NCI-H146 (cell line): ENCODE measurements around the gene C12orf60.
"Not testable (repeated sequence)": the region's sequence is repeated elsewhere in the genome, so short reads cannot be mapped to it uniquely, and the experiment has no call there.

Experiments
- DNase-seq: peaks from one replicate; lab custom pipeline; 2025; lab: John Stamatoyannopoulos, UW

The C12orf60 gene

GRCh38 chr12:14803011-14803829 is at the start of gene C12orf60, which contains the start of gene WBP11:
Gene C12orf60, plus strand, starts transcription at chr12:14803670. Its CDS starts 19,266 bp downstream, at chr12:14822936.
Gene WBP11, minus strand, starts transcription at chr12:14803478. Its CDS starts 2,095 bp downstream, at chr12:14801383.
- peak; percentile 99 for DNase-seq

GRCh38 chr12:14756334-14757143 is 46.9 kb upstream of the C12orf60 start:
- DNase-seq = peak; percentile 21

- DNase-seq = not testable (repeated sequence)
Observed at GRCh38 chr12:14759711-14760280, 43.7 kb upstream of the C12orf60 start.

DNA sequence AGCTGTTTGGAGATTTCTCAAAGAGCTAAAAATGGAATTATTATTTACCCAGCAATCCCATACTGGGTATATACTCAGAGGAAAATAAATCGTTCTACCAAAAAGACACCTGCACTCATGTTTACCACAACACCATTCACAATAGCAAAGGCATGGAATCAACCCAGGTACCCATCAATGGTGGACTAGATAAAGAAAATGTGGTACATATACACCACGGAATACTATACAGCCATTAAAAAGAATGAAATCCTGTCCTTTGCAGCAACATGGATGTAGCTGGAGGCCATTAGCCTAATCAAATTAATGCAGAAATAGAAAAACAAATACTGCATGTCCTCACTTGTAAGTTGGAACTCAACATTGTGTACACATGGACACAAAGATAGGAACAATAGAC is 38.1 kb upstream of the C12orf60 start:
- no peak for DNase-seq

GRCh38 chr12:14766020-14766419 is 37.5 kb upstream of the C12orf60 start:
- not testable (repeated sequence) for DNase-seq

- no peak for DNase-seq
Observed at GRCh38 chr12:14766649-14767215, 36.7 kb upstream of the C12orf60 start.

DNA sequence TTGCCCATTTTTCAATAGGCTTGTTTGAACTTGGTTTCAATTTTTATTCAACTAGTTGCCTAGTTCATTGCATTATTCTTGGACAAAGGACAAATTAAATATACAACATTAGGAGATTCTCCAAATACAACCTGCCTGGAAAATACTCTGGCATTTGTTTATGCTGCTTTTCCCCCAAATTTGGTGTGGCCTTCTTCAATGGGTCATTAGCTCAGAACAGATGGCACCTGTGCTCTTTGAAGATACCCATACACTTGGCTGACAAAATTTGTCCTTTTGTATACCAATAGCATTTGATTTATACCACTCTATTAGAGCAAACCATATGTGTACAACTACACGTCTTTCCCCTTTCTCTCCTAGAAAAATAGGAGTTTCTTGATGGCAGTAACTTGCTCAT is 35.9 kb upstream of the C12orf60 start:
- DNase-seq = no peak

GRCh38 chr12:14768823-14769405 is 34.6 kb upstream of the C12orf60 start:
- DNase-seq = no peak

DNA sequence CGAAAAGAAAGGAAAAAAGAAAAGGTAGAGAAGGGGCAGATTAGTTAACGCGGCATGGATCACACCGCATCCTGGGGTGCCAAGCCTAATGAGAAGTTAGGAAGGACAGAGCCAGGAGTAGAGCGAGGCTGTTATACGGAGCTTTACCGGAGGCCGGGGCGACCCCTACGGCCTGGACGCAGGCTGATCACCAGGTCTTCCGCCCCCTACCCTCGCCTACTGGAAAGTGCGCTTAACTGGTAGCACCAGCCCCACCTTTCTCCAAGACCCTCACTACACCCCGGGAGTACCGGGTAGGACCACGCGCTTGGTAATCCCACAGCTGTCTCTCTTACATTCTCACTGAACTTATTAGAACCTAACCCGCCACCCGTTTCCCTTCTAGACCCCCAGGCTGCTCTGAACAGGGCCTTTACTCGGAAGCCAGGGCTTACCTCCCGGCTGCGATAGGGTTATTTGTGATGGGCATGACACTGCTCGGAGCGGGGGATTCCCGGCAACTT is 34.0 kb upstream of the C12orf60 start:
- DNase-seq = peak; percentile 64

- peak; percentile 92 for DNase-seq
Observed at GRCh38 chr12:14769969-14770495, 33.4 kb upstream of the C12orf60 start.

- DNase-seq = peak; percentile 96
Observed at GRCh38 chr12:14770496-14771461, 32.7 kb upstream of the C12orf60 start.

GRCh38 chr12:14771651-14772137 is 31.8 kb upstream of the C12orf60 start:
- DNase-seq = peak; percentile 58

- DNase-seq = no peak
Observed at GRCh38 chr12:14772946-14773345, 30.5 kb upstream of the C12orf60 start.

DNA sequence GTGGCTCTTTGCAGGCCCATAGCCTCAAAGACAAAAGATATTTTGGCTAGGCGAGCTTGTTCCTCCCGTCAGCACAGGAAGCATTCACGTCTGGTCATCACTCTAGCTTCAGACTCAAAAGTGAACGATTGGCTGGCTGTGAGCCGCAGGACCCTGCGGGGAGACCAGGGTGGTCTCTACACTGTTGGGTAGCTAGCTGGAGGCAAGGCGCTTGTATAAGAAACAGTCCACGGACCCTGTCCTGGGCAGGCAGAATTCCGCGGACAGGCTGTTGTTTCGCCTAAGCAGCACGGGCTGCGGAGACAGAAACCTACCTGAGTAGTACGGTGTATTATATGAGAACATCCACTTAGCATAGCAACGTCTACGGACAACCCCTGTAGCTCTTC is 29.8 kb upstream of the C12orf60 start:
- no peak for DNase-seq

DNA sequence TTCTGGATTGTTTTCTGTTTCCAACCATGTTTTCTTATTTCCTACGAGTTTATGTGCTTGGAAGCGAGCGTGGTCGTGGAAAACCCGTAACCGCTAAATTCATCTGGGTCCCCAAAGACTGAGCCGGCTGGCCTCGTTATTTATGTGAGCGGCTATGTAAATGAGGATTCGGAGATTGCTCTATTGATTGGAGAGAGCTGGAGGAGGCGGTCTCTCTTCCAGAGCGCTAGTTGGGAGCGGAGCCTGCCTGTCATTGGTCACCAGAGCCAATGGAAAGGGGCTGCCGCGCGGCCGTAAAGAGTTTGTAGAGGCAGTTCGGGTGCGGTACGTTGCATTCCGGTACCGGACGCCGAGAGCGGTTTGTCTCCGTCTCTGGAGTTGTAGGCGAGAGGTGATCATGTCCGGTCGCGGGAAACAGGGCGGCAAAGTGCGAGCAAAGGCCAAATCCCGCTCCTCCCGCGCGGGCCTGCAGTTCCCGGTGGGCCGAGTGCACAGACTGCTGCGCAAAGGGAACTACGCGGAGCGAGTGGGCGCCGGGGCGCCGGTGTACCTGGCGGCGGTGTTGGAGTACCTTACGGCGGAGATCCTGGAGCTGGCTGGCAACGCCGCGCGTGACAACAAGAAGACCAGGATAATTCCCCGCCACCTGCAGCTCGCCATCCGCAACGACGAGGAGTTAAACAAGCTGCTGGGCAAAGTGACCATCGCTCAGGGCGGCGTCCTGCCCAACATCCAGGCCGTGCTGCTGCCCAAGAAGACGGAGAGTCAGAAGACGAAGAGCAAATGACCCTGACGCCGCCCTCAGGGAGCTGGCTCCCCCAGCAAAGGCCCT is 29.2 kb upstream of the C12orf60 start:
- DNase-seq = peak; percentile 63

GRCh38 chr12:14774906-14775635 is 28.4 kb upstream of the C12orf60 start:
- DNase-seq = no peak

- DNase-seq = no peak
Observed at GRCh38 chr12:14775636-14775980, 27.9 kb upstream of the C12orf60 start.

DNA sequence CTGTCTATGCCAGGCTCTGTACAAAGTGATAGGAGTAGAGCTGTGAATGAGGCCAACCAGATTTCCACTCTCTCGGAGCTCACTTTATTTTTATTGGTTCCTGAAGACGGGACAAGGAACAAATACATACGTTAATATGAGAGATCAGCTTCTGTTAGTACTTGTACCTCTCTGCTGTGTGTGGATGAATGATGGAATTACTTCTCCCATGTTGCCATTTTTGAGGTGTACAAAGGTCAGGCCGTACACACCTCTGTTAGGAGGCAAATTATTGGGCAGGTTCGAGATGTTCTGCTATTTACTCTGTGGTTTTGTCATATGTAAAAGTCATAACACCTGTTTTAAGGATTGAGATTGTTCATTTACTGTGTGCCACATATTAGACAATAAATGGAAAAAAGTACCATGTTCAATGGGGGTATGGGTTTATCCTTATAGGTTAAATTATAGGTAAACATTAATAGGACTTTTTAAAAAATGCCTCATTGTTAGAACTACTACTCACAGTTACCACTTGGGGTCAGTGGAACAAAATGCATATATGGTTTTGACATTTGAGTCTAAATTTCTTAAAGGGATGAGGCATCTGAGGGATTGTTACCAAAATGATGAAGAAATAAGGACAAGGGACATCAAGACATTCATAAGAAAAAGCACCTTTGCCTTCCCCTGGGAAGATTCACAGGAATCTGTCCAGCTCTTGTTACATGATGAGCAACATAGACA is 27.1 kb upstream of the C12orf60 start:
- DNase-seq = no peak
